ENCODE data around the gene SKA2.
"Not testable (repeated sequence)": the region's sequence is repeated elsewhere in the genome, so short reads cannot be mapped to it uniquely, and the experiment has no call there.

Gene SKA2, protein sequence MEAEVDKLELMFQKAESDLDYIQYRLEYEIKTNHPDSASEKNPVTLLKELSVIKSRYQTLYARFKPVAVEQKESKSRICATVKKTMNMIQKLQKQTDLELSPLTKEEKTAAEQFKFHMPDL

DNA sequence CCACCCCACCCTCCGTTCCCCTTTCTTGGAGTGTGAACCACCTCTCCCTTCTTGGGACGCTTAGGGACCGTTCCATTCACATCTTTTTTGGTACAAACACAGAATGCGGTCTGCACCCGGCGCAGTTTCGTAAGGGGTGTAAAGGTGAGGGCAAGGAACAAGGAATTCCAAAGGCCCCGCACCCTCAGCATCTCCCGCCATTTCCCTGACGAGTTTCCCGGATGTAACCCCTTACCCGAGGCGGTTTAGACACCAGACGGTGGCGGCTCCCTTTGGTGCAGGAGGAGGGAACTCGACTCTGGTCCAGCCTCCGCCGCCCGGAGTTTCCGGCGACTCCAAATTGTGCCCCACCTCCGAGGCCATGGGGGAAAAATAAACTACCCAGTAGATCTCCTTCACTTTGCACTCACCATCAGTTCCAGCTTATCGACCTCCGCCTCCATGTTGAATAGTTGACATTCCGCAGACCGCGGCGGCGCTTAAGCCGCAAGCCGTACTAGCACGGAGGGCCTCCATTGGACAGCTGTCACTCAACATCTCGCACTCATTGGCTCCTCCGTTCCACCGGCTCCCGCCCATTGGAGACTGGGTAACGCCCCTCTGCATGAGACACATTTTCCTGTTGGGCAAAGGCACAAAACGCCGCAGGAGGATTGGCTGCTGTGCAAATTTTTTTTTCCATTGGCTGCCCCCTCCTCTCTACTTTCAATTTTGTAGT, at the start of gene SKA2:
Gene SKA2, minus strand, starts transcription at position 466 of the 718 bp plus-strand sequence. Its CDS starts 23 bp downstream, at position 443.
- DNase-seq (ENCODE audit: low read depth) = no peak

DNA sequence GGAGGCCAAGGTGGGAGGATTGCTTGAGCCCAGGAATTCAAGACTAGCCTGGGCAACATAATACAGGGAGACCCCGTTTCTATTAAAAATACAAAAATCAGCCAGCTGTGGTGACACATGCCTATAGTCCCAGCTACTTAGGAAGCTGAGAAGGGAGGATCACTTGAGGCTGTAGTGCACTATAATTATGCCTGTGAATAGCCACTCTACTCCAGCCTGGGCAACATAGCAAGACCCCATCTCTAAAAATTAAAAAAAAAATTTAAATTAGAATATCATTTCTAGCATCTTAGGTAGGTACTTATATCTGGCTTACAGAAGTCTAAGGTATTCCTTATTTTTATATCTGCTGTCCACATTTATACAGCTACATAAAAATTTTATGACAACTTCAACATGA, 47.3 kb upstream of the SKA2 start:
- no peak for DNase-seq (ENCODE audit: low read depth)

DNA sequence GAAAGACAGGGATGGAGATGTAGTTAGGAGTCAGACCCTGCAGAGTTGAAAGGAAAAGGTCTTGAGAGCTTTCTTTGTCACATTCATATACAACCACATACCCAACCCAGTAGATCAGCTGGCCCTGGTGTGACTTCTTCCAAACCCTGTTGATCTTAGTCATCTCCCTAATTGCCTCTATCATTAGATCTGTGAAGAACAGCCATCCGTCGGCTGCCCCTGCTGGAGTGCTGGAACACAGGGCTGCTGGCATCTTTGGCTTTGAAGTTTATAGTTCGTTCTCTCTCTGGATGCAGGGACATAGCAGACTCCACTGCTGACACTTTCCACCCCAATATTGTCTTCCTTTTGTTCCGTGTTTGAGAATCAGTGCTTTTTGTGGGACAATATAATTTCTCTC, 44.4 kb upstream of the SKA2 start:
- DNase-seq (ENCODE audit: low read depth) = no peak

DNA sequence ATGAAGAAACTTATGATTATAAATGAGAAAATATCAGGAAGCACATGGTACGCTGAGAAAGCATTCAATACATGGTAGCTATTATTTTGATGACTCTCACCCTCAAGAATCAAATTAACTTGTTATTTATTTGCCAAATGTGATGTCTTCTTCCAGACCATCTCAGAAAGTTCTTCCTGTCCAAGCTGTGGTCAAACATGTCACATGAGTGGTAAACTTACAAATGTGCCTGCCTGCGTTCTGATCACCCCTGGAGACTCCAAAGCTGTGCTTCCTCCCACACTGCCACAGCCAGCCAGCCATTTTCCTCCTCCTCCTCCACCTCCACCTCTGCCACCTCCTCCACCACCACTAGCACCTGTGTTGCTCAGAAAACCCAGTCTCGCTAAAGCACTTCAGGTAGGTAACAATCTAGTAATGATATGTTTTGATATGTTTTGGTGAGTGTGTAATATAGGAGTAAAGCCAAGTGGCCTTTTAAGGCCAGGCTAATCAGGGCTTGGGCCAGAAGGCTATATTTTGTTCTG, 38.4 kb upstream of the SKA2 start:
- DNase-seq (ENCODE audit: low read depth) = no peak

DNA sequence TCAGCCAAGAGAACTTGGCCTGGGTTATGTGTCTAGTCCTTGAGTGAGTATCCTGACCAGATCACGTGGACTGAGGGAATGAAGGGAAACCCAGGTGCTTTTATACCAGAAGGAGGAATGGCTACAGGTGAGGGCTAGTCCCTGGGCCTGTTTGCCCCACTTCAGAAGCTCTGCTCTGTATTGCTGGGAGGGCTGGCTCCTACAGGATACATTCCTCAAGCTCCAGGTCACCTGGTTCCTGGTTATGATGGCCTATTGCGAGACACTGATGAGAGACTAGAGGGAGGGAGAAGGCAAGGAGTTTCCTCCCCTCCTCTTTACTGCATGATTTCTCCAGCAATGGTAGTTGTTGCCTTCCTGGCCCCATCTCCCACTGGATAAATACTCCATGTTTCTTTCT, 35.8 kb upstream of the SKA2 start:
- DNase-seq (ENCODE audit: low read depth) = no peak

DNA sequence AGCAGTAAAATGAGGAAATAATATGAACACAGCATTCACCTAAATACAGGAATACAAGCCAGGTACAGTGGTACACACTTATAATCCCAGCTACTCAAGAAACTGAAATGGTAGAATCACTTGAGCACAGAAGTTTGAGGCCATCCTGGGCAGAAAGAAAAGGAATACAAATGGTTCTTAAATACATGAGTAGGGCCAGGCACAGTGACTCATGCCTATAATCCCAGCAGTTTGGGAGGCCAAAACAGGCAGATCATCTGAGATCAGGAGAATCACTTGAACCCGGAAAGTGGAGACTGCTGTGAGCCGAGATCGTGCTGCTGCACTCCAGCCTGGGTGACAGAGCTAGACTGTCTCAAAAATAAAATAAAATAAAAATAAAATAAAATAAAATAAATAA, 31.9 kb upstream of the SKA2 start:
- DNase-seq (ENCODE audit: low read depth) = no peak

DNA sequence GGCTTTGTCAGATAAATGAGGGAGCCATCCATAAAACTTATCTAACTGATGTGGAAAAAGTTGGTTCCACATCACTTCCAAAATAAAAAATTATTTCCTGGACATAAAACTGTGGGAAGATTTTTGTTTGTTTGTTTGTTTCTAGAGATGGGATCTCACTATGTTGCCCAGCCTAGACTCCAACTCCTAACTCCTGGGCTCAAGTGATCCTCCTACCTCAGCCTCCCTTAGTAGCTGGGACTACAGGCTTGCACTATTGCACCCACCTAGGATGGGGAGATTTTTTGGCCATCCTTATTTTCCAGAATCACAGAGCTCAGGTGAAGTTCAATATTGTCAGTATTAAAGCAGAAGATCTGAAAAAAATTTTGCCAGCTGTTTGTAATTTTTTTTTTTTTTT, 31.0 kb upstream of the SKA2 start:
- DNase-seq (ENCODE audit: low read depth) = no peak

DNA sequence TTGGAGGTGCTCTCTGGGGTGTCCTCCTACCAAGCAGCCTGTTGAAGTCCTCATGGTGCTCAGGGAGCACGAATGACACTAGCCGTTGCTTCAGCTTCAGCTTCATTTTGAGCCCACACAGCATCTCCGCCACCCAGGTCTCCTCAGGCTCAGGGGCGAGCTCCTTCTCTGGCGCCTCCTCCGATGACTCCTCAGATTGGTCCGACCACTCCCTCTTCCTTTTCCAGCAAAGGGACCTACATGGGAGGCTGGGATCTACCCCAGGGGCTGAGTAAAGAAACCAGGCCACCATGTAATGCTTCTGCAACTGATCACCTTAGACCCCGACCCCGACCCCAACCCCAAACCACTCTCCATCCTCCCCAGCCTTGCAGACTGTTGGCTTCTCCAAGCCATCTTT, 26.5 kb upstream of the SKA2 start:
- DNase-seq (ENCODE audit: low read depth) = no peak

DNA sequence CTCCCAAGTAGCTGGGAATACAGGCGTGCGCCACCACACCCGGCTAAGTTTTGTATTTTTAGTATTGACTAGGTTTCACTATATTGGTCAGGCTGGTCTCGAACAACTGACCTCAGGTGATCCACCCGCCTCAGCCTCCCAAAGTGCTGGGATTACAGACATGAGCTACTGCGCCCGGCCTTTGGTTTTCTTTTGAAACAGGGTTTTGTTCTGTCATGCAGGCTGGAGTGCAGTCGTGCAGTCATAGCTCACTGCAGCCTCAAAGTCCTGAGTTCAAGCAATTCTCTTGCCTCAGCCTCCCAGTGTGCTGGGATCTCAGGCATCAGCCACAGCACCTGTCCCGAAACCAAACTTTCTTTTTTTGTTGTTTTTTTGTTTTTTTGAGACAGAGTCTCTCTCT, 25.6 kb upstream of the SKA2 start:
- no peak for DNase-seq (ENCODE audit: low read depth)

DNA sequence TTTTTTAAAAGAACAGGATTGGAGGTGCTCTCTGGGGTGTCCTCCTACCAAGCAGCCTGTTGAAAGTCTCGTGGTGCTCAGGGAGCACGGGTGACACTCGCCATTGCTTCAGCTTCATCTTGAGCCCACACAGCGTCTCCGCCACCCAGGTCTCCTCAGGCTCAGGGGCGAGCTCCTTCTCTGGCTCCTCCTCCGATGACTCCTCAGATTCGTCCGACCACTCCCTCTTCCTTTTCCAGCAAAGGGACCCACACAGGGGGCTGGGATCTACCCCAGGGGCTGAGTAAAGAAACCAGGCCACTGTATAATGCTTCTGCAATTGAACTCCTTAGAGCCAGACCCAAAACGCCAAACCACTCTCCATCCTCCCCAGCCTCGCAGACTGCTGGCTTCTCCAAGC, 24.6 kb upstream of the SKA2 start:
- DNase-seq (ENCODE audit: low read depth) = not testable (repeated sequence)

DNA sequence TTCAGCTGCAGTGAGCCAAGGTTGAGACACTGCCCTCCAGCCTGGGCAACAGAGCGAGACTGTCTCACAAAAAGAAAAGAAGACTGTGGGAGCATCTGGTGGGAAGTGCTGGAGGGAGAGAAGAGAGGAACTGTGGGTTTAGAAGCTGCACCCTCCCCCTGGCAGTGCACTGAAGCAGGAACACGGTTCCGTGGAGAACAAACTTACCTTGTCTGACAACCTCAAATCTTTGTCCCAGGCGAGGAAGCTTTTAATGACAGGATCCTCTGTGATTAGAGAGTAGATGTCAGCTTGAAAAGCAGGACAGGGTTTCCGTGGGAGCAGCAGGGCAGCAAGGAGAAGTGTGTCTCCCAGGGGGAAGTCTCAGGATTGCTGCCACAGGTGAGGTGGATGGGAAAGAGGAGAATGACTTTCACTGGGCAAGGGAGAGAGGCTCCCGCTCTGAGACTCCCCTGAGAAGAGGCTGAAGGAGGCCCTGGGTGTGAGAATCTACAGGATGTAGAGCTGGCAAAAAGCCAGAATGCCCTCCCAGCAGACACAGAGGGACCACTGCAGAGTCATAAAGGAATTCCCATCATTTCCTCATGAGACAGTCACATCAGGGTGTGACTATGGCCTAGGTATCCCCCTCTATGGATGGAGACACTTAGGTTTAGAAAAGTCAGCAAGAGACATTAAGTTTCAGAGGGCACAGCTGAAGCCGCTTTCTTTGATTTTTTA, 23.4 kb upstream of the SKA2 start:
- DNase-seq (ENCODE audit: low read depth) = peak; percentile 27

DNA sequence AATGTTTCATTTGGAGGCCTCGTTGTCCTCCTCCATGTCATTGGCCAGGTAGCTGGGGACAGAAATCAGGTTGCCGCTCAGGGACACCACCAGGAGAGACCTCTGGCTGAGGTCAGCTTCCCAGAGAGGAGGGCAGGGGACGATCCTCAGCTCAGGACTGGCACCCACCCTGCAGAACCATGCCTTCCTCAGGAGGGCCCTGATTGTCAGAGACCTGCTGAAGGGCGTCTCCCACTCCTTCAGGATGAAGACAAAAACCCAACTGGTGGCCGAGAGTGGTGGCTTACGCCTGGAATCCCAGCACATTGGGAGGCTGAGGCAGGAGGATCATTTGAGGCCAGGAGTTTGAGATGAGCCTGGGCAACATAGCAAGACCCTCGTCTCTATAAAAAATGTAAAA, 20.1 kb upstream of the SKA2 start:
- no peak for DNase-seq (ENCODE audit: low read depth)

DNA sequence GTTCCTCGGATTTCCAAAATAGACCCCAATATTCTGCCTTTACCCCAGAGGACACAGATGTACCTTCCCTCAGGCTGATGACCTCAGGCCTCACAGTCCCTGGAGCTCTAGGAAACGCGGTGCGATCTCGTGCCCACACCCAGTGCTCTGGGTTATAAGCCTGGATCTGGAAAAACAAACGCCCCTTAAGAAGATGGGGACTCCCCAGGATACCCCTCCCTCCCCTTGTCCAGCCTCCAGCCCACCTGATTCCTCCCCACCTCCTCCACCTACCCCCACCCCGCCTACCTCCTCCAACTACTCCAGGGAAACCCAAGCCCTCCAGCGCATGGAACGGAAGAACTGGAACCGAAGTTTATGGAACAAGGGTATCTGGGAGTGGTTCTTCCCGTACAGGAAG, 19.7 kb upstream of the SKA2 start:
- no peak for DNase-seq (ENCODE audit: low read depth)

DNA sequence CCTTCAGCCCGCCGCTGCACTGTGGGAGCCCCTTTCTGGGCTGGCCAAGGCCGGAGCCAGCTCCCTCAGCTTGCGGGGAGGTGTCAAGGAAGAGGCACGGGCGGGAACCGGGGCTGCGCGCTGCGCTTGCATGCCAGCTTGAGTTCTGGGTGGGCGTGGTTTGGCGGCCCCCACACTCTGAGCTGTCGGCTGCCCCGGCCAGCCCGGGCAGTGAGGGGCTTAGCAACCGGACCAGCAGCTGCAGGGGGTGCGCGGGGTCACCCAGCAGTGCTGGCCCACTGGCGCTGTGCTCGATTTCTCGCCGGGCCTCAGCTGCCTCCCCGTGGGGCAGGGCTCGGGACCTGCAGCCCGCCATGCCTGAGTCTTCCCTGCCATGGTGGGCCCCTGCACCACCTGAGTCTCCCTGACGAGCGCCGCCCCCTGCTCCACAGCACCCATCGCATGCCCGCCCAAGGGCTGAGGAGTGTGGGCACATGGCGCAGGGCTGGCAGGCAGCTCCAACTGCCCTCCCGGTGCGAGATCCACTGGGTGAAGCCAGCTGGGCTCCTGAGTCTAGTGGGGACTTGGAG, 17.5 kb upstream of the SKA2 start:
- DNase-seq (ENCODE audit: low read depth) = no peak

DNA sequence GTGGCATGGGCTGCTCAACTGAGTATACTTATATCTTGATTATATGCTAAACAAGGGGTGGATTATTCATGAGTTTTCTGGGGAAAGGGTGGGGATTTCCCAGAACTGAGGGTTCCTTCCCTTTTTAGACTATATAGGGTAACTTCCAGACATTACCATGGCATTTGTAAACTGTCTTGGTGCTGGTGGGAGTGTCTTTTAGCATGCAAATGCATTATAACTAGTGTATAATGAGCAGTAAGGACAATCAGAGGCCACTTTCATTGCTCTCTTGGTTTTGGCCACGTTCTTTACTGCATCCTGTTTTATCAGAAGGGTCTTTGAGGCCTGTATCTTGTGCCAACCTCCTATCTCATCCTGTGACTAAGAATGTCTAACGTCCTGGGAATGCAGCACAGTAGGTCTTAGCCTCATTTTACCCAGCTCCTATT, 12.6 kb upstream of the SKA2 start:
- peak; percentile 54 for DNase-seq (ENCODE audit: low read depth)

DNA sequence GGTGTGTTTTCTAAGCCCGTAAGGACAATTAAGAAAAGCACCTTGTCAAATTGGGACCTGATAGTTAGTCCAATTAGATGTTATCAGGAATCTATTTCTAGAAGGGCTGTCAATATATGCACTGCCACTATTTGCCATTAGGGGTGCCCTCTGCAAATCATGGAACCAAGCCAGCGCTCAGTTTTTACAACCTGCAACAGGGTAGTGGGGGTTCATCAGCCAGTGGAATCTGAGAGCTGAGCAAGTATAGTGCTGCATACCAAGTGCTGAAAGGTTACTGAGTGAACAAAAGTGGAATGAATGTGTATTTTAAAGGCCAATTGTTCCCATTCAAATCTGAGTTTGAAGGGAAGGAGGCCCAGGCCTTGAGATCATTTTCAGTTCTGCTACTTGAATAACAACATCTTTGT, 11.0 kb upstream of the SKA2 start:
- peak; percentile 67 for DNase-seq (ENCODE audit: low read depth)

DNA sequence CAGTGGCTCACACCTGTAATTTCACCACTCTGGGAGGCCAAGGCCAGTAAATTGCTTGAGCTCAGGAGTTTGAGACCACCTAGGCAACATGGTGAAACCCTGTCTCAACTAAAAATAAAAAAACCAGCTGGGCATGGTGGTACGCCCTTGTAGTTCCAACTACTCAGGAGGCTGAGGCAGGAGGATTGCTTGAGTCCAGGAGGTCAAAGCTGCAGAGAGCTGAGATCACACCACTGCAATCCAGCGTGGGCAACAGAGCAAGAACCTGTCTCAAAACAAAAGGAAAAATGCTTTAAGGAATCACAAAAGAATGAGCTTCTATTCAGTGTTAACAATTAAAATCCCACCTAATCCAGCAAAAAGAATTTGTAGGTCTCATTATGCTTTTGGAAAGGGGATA, 6.5 kb upstream of the SKA2 start:
- no peak for DNase-seq (ENCODE audit: low read depth)

DNA sequence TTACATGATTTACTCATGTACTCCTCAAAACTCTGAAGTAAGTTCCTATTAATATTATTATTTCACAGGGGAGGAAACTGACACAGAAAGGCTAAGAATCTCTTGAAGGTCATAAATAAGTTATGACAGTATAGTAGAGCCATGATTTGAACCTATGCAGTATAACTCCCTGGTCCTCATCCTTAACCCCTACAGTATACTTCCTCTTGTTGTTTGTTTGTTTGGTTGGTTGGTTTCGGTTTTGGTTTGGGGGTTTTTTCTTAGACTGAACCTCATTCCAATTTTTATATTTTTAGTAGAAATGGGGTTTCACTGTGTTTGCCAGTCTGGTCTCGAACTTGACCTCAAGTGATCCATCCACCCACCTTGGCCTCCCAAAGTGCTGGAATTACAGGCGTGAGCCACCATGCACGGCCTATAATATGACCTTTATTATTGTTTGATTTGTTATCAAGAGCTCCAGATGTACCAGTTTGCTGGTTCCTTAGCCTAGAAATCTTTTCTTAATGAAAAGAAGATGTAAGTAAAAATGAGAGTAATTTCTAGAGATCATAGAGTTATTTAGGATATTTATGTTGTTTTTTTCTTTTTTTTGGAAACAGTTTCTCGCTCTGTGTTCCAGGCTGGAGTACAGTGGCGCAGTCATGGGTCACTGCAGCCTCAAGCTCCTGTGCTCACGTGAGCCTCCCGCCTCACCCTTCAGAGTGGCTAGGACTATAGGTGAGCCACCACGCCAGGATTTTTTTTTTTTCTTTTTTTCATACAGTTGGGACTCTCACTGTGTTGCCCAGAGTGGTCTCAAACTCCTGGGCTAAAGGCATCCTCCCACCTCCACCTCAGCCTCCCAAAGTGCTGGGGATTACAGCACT, 5.4 kb upstream of the SKA2 start:
- DNase-seq (ENCODE audit: low read depth) = no peak

DNA sequence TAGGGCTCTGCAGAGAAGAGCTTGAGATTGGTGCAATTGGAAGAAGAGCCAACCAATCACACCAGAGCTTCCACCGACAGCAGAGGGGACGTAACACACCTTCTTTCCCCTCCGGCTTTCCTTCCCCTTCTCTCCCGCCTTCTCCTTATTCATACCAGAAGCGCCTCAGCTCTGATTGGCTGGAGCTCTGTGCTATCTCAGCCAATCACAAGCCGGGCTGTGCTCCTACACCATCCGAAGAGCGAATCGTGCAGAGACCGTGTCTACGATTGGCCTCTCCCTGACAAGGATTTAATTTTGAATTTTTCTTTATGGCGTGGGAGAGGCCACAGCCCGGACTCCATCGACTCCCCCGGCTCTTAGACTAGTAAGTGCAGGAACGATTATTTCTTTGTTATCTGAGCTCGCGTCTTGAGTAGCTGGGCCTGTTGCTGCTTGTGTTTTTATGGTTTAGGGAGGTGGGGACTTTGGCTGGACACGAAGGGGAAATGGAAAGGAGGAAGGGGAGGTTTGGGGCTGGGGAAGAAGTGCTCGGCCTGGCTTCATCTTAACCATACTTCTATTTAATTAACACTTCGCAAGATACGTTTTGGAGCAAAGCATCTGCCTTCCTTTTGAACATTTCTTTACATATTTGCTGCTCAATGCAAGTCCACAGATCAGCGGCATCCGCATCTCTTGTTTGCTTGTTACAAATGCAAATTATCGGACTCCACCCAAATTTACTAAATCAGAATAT, 622 bp upstream of the SKA2 start, which contains the start of gene PRR11:
Gene PRR11, plus strand, starts transcription at position 308 of the 739 bp plus-strand sequence. CDS start 14,007 bp downstream, outside the sequence.
- DNase-seq (ENCODE audit: low read depth) = peak; percentile 100

DNA sequence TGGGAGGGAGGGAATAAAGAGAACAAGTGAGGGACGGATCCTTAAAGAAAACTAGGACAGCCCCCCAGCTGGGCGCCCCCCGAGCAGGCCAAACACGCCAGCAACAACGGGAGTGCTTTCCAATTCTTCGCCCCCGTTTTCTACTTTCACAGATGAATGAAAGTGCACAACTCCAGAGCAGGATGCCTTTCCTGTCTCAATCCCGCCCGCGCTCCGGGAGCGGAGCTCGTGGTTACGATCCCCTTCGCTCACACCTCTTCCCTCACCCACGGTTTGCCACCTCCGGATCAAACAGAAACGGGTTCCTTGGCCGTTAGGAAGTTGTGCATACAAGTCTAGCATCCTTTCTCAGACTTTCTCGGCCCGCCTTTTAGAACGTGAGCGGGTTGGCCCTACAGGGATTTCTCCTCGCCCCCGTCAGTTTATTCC, 680 bp downstream of the SKA2 start:
- peak; percentile 65 for DNase-seq (ENCODE audit: low read depth)

DNA sequence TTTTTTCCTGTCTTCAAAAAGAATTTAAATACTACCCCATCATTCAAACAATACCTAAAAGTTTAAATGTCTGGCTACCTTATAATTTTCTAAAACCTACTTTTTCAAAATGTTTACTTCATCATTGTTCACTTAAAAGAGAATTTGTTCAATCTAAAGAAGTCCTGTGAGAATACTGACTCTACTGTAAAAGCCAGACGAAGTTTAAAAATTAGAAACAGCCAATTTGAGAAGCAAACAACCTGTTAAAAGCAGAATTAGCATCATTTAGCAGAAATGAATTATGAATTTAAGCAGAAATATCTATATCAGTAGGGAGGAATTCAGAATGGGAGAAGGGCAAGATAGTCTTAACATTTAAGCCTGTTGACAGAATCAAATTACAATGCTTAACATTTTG, 2.1 kb downstream of the SKA2 start:
- DNase-seq (ENCODE audit: low read depth) = no peak

Data from EH (cell line).